AG04450 (cell line): ENCODE measurements around the gene MAP7. TPM values are rescaled to one million over a fixed set of nuclear protein-coding genes. Genes with fewer than 3 reads are reported as not detected.

Experiments
- CTCF ChIA-PET: fragments of 300-600, 350-600 bp; formaldehyde crosslinking; extraction: SDS; loops from one replicate; lab custom pipeline; 2022; ENCODE audit warnings: antibody characterized with exemption, inconsistent platforms; lab: Charles Lee
- POLR2A ChIA-PET: fragments of 350-600 bp; formaldehyde crosslinking; extraction: SDS; loops from one replicate; lab custom pipeline; 2021; ENCODE audit warnings: antibody characterized with exemption, inconsistent platforms; lab: Yijun Ruan, JAX
- DNase-seq: peaks from one replicate; pipeline ENCODE4 v3.0.0-alpha.2; 2011; ENCODE audit warnings: low read depth, low spot score
- H3K27ac ChIP-seq: one replicate; pipeline ENCODE4 v1.5.1; 2012; ENCODE audit warnings: low read depth, low read length, control low read depth
- H3K27me3 ChIP-seq: one replicate; pipeline ENCODE4 v1.6.0; 2012; ENCODE audit warnings: low read length; ENCODE audit not compliant: control insufficient read depth, insufficient read depth
- H3K4me3 ChIP-seq: 2 replicates; pipeline ENCODE4 v1.5.1; 2011; ENCODE audit warnings: mild to moderate bottlenecking, low read depth, low read length, control low read depth
- H3K9me3 ChIP-seq: 2 replicates; pipeline ENCODE4 v1.5.1; 2012; ENCODE audit warnings: low read length; ENCODE audit not compliant: control insufficient read depth, insufficient read depth
- CTCF ChIP-seq: IDR thresholded peaks from 2 replicates; pipeline ENCODE4 v1.5.1; 2011; ENCODE audit warnings: low read depth, low read length, control low read depth, inconsistent platforms
- polyA plus RNA-seq: library from polyadenylated mRNA; depleted of rRNA; stranded (reverse); fragments of >200 nt; gene quantifications from 2 replicates; pipeline ENCODE4 v1.2.3, GENCODE V29; 2011

MAP7 gene
- polyA plus RNA-seq, 1 experiment: 0.30 TPM

- TF ChIP-seq CTCF: no peak
- Histone ChIP-seq H3K9me3 (peaks cover 3% of the 10 kb centered on the region; the same call in 1 of the 2 replicates), H3K27ac (no peak overlapping the region), H3K4me3 (no peak overlapping the region), H3K27me3 (no peaks in the 10 kb centered on the region)
- POLR2A ChIA-PET: no interaction called here
- no peak for DNase-seq
- CTCF ChIA-PET: no interaction called here
Observed at GRCh38 chr6:136571496-136571895, 21.3 kb upstream of the MAP7 start.

- POLR2A ChIA-PET: no interaction called here
- H3K9me3 ChIP-seq: peaks cover 3% of the 10 kb centered on the region; the same call in 1 of the 2 replicates
- CTCF ChIA-PET: no interaction called here
Observed at GRCh38 chr6:136571065-136571464, 20.8 kb upstream of the MAP7 start.

GRCh38 chr6:136568129-136568528 lies 17.9 kb upstream of the MAP7 start:
- Histone ChIP-seq H3K4me3 (no peak overlapping the region), H3K9me3 (peaks cover 3% of the 10 kb centered on the region; the same call in 1 of the 2 replicates), H3K27me3 (no peaks in the 10 kb centered on the region), H3K27ac (no peak overlapping the region)
- TF ChIP-seq CTCF: no peak
- ChIA-PET POLR2A (no interaction called here), CTCF (no interaction called here)
- no peak for DNase-seq

More at GRCh38 chr6:136571065-136571464, 20.8 kb upstream of the MAP7 start:
- TF ChIP-seq CTCF: no peak
- Histone ChIP-seq H3K27ac (no peak overlapping the region), H3K4me3 (no peak overlapping the region), H3K27me3 (no peaks in the 10 kb centered on the region)
- no peak for DNase-seq

DNA sequence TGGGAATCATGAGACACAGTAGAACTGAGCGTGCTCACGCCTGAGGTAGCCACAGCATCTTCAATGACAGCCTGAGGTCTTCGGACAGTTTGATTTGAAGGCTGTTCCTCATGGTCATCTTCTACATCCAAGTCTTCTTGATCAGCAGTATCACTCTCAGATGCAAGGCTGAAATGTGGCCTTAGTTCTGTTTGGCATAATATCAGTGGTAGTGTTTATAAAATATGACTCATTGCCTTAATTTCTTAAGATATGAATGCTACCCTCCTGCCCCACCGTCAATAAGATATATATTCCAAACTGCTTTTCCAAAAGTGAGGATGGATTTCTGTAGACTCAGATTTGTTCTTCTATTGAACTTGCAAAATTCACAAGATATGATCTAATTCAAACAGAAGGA lies 17.5 kb upstream of the MAP7 start:
- DNase-seq: no peak
- Histone ChIP-seq H3K4me3 (no peak overlapping the region), H3K27ac (no peak overlapping the region), H3K27me3 (no peaks in the 10 kb centered on the region), H3K9me3 (peaks cover 3% of the 10 kb centered on the region; the same call in 1 of the 2 replicates)
- ChIA-PET CTCF (interaction anchor here (0.7 kb wide), 1 partner anchor 10 kb away, joined by 3 read pairs; no protein-coding TSS in a partner anchor), POLR2A (no interaction called here)
- no peak for TF ChIP-seq CTCF

- POLR2A ChIA-PET: no interaction called here
- DNase-seq: no peak
- Histone ChIP-seq H3K4me3 (no peak overlapping the region), H3K9me3 (peaks cover 3% of the 10 kb centered on the region; the same call in 1 of the 2 replicates), H3K27ac (no peak overlapping the region), H3K27me3 (no peaks in the 10 kb centered on the region)
- no peak for TF ChIP-seq CTCF
- CTCF ChIA-PET: interaction anchor here (0.7 to 1.0 kb wide), 2 partner anchors 9 to 54 kb away, joined by 3 read pairs; no protein-coding TSS in a partner anchor
Observed at GRCh38 chr6:136566851-136567250, 16.6 kb upstream of the MAP7 start.
